ENCODE measurements around the gene ABLIM2.

- TF ChIP-seq CTCF (conservative IDR thresholded peaks at IDR 0.05; ENCODE audit: low read length) (no peak), EZH2phosphoT487 (IDR thresholded peaks at IDR 0.05; ENCODE audit: borderline replicate concordance, low read depth, low read length) (no peak)
These were observed 148.7 kb downstream of the ABLIM2 start for GRCh38 chr4:8009710-8010511.
